Anterior cingulate cortex (tissue), 58 donors: ENCODE data around the gene ZNF469.
A peak's percentile ranks its signal among the peaks of the same experiment; 100 is the strongest.

Experiments
- DNase-seq, 58 donors: peaks; one replicate each; lab custom pipeline; 2025; lab: John Stamatoyannopoulos, UW

ZNF469 gene

DNA sequence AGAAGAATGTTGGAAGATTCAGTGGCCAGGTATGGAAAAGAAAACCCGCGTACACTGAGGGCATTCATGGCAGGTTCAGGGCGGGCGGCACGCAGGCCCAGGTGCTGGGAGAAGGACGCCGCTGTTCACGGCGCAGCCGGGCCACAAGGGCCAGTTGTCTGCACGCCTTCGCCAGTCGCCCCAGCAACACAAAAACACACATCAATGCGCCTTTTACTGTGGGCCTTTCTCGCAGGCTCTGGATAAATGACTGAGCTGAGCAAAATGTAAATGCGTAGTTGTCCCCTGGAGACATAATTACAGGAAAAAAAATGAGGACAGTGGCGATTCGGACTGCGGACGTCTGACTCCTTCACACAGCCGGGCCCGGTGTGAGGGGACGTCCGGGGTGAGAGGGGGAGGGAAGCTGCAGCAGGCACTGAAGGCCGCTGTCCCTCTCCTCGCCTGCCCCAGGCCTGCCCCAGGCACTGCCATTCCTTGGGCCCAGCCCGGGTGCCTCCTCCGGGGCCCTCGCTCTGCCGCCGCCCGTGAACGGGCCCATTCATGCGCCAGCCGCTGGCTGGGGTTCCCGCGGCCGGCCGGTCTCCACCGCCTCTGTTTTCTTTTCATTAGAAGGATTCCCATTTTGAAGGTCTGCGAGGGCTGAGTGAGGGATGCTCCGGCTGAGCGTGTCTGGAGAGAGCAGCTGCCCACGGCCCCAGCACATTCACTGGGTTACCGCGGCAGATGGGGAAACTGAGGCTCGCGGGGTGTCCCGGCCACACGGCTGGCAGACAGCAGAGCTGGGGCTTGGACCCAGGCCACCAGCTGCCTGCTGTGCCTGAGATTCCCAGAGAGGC is 6.5 kb upstream of the ZNF469 start:
- peak in 41 of 58 donors; percentile 11 to 82 (median 56) for DNase-seq

DNA sequence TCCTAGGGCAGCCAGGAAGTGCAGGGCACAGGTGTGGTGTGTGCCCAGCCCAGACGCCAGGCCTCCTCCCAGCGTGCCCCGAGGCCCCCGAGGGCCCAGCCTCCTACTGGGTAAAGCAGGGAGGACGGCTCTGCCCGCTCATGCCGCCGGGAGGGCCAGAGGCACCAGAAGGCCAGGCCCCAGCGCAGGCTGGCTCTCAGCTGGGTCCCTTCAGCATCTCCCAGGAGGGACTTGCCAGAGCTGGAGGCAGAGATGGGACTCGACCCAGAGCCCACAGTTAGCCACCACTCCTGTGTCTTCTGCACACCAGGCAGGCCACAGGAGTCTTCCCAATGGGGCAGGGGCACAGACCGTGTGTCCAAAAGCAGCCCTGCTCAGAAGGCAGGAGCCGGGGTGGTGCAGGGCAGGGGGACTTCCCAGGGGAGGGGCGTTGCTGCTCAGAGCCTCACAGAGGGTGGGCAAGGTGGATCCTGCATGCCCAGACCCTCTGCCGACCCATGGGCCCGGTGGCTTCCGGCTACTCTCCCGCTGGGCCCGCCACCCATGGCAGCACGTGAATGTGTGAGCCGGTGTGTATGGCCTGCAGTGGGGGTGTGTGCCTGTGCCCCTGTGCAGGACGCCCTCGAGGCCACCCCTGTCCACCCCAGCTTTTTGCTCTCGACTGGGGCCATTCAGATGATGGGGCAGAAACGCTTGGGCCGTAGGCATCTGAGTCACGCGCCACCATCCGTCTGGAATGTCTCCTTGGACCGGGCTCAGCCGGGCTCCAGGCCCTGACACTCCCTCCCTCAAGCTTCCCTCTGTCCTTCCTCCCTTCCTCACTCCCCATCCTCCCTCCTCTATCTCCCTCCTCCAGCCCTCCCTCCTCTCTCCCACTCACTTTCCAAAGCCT is 5.7 kb upstream of the ZNF469 start:
- no peak for DNase-seq

DNA sequence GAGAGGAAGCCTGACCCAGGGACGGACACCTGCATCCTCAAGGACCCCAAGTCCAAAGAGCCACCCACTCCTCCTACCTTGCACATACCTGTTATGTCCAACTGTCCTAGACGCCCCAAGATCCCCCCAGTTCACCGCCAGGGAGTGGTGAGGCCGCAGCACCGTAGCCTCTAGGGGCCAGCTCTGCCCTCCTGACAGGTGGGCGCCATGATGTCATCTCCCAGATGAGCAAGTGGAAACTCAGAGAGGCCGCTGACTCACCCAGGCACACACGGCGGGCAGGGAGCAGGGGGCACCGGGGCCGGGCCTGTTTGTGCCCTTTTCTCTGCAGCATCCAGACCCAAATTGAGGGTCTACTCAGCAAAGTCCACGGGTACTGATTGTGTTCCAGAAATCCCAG is 4.8 kb upstream of the ZNF469 start:
- no peak for DNase-seq

- DNase-seq = no peak
These were observed 4.4 kb upstream of the ZNF469 start for GRCh38 chr16:88378401-88378800.

DNA sequence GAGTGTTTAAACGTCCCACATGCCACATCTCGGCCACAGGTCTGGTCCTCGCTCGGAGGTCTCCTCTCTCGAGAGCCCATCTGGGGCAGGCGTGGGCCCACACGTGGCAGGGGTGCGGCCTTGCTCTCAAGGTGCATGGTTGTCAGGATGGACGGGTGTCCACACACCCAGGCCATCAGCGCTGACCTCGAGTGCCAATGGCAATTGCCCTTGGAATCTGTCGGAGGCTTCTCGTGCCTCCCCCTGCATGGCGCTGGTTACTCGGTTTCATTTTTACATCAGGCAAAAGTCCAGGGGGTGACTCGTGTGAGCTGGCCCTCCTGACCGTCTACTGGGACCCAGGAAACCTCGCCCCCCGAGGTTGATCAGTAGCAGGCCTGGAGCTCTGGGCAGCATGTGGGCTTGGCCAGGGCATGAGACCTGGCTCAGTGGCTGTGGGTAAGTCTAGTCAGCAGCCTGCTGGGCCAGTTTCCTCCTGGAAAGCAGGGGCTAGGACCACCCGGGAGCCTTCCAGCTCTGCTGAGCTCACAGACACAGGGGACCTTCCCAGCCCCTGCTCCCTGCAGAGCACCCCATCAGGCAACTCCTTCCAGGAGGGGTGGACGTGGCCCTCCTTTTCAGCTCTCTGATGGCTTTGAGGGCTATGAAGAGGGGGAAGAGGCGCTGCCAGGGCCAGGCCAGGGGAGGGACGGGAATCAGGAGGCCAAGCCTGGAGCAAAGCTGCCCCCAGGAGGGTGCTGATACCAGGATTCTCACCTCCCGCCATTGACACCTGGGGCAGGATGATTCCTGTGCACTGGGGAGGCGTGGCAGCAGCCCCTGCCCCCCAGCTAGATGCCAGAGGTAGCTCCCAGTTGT is 3.7 kb upstream of the ZNF469 start:
- DNase-seq = no peak

- DNase-seq = no peak
These were observed 3.1 kb upstream of the ZNF469 start for GRCh38 chr16:88379694-88380040.

DNA sequence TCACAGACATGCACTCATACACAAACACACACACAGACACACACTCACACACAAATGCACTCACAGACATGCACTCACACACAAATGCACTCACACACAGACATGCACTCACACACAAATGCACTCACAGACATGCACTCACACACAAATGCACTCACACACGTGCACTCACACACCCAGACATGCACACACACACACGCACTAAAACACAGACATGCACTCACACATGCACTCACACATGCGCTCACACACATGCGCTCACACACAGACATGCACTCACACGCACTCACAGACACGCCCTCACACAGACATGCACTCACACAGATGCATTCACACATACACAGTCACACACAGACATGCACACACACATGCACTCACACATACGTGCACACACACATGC is 2.7 kb upstream of the ZNF469 start:
- no peak for DNase-seq

DNA sequence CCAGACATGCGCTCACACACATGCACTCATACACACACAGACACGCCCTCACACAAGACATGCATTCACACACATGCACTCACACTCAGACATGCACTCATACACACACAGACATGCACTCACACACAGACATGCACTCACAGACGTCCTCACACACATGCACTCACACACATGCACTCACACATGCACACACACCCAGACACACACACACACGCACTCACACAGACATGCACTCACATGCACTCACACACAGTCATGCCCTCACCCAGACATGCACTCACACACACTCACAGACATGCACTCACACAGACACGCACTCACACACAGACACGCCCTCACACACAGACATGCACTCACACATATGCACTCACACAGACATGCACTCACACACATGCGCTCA is 2.1 kb upstream of the ZNF469 start:
- DNase-seq = no peak

GRCh38 chr16:88381820-88382451 is 823 bp upstream of the ZNF469 start:
- no peak for DNase-seq

DNA sequence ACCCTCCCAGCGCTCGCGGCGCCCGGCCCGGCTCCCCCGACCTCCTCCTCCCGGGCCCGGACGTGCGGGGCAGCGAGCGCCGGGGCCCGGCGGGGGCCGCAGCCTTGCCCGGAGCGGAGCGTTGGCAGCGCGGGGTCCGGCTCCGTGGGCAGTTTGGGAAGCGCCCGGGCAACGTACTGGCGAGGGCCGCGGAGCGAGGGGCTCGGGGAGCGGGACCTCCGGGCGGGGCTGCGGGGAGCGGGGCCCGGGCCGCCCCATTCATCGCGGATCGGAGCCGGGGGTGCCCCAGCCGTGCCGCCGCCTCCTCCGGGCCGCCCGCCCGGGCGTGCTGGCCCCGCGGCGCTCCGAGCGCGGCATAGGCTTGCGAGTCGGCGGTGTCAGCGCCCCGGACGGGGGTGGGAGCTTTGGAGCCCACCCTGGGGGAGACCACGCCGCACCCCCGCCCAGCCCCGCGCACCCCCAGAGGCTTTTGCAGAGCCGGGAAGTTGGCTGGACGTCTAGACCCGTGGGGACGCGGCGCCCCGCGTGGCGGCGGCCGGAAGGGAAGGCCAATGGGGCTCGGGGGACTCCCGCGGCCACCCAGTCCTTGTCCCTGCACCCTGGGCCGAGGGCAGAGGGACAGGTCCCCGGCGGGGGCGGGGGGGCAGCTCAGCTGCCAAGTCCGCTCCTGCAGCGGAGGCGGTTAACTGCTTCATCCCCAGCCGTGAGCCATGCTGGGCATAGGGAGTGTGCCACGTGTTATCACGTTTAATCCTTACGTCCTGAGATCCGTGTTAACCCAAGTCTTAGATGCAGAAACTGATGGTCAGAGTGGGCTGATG is 852 bp downstream of the ZNF469 start:
- peak in 18 of 58 donors; percentile 11 to 50 (median 30) for DNase-seq

- peak in 1 of 58 donors; percentile 42 for DNase-seq
These were observed 1.7 kb downstream of the ZNF469 start for GRCh38 chr16:88384222-88385111.

DNA sequence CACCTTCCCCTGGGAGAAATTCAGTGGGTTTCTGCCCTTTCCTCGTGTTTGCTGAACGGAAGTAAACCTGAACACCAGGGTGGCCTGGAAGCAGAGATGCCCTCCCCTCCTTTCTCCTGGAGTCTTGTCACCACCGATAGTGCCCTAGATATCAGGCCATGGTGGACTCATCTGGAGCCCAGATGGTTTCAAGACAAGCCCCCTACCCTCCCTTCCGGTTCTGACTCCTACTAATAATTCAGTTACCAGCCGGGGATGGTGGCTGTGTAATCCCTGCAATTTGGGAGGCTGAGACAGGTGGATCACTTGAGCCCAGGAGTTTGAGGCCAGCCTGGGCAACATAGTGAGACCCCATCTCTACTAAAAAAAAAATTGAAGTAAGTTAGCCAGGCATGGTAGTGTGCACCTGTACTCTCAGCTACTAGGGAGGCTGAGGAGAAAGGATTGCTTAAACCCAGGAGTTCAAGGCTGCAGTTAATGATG is 2.4 kb downstream of the ZNF469 start:
- DNase-seq = no peak

DNA sequence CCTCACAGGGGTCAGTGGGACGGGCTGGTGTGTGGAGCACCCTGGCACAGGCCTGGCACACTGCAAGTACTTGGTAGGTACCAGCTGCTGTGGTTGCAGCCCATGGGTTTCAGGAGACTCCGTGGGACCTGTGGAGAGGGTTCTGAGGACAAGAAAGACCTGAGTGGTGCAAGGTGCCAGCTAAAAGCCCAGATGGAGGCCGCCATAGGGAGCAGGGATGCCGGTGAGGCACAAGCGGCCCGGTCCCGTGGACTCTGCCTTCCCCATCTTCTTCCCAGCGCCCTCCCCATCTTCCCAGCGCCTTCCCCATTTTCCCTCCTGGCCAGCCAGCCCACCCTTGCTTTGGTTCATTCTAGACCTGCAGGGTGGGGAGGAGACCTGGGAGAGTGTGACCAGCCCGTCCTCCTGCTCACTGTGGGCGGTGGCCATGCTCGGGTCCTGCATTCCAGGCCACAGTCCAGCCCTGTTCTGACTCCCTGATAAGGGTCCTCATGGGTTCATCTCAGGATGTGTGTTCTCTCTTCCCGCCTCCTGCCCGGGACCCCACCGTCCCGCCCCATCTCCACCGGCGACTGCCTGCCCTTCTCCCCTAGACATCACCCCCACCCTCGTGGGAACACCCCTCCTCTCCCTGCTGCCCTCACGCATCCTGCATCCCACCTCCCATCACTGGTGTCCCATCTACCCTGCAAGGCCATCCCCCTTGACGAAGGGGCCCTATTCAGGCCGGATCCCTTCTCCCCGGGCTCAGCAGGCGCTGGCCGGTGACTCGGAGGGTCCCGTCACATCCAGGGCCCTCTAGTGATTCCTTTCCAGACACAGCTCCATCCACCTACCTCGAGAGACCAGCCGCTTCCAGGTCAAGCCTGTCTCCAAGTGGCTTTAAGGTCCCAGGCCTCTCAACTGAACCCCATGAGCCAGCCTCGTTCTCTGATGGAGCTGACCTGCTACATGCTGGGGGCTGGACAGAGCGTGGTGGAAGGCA is 3.4 kb downstream of the ZNF469 start:
- no peak for DNase-seq

DNA sequence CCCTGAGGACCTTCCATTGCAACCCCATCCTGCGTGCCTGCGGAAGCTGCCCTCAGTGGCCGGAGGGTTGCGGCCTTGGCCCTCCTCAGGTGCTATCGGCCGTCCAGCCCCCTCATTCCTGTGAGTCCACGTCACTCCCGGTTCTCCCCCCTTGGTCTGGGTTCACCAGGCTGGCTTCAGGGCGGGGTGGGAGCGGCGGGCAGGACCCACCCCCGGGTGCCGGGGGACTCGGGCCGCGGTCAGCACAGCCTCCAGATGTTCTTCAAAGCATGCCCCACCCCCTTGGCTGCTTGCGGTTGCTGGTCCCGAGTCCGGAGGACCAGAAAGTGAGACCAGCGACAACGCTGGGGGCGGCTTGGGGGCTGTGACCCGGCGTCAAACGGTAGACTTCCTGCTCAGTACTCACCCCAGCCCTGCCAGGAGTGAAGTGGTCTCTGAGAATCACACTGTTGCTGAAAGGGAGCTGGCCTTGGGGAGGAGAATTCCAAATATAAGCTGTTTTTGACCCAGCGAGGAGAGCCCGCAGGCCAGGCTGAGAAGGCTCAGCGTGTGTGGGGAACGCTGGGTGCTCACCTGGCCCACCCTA is 4.5 kb downstream of the ZNF469 start:
- no peak for DNase-seq

GRCh38 chr16:88387941-88388627 is 5.3 kb downstream of the ZNF469 start:
- peak in 49 of 58 donors; percentile 21 to 83 (median 52) for DNase-seq

DNA sequence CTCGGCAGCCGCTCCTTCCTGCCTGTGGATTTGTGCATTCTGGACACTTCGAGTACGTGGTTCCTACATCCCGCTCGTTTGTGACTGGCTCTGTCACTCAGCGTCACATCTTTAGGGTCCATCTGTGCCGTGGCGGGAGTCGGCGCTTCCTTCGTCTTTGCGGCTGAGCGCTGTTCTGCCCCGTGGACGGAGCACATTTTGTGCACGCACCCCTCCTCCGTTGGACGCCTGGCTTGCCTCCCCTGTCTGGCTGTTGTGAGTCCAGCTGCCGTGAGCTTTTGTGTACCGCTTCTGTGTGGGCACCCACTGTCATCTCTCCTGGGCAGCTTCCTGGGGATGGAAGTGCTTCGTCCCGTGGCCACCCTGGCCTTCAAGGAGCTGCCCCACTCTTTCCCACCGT is 6.4 kb downstream of the ZNF469 start:
- DNase-seq = no peak
